SIG-M5 (cell line): ENCODE results near the gene SEMA7A.

ENCODE experiments used
- DNase-seq: peaks from one replicate; lab custom pipeline; 2025; lab: John Stamatoyannopoulos, UW

SEMA7A gene

GRCh38 chr15:74451861-74452835, 18.4 kb upstream of the SEMA7A start:
- DNase-seq: no peak

GRCh38 chr15:74451322-74451721, 17.6 kb upstream of the SEMA7A start:
- no peak for DNase-seq

GRCh38 chr15:74449643-74450205, 16.0 kb upstream of the SEMA7A start:
- no peak for DNase-seq

- DNase-seq: no peak
Measured at GRCh38 chr15:74449095-74449494, 15.3 kb upstream of the SEMA7A start.

- DNase-seq: no peak
Measured at GRCh38 chr15:74445816-74446763, 12.3 kb upstream of the SEMA7A start.

GRCh38 chr15:74444106-74445062, 10.6 kb upstream of the SEMA7A start:
- DNase-seq: no peak

- no peak for DNase-seq
Measured at GRCh38 chr15:74443100-74443909, 9.5 kb upstream of the SEMA7A start.

- DNase-seq: no peak
Measured at GRCh38 chr15:74442604-74443003, 8.8 kb upstream of the SEMA7A start.

- DNase-seq: no peak
Measured at GRCh38 chr15:74442063-74442462, 8.3 kb upstream of the SEMA7A start.

GRCh38 chr15:74441248-74441941, 7.6 kb upstream of the SEMA7A start:
- DNase-seq: no peak

- no peak for DNase-seq
Measured at GRCh38 chr15:74438721-74439316, 5.1 kb upstream of the SEMA7A start.

- no peak for DNase-seq
Measured at GRCh38 chr15:74438206-74438605, 4.4 kb upstream of the SEMA7A start.

- DNase-seq: no peak
Measured at GRCh38 chr15:74434263-74435136, 742 bp upstream of the SEMA7A start.

- no peak for DNase-seq
Measured at GRCh38 chr15:74432968-74433591, 678 bp downstream of the SEMA7A start.

GRCh38 chr15:74432271-74432967, 1.3 kb downstream of the SEMA7A start:
- DNase-seq: no peak

GRCh38 chr15:74431645-74432044, 2.1 kb downstream of the SEMA7A start:
- DNase-seq: no peak

GRCh38 chr15:74431116-74431515, 2.6 kb downstream of the SEMA7A start:
- DNase-seq: no peak
